Stimulated activated CD8-positive, alpha-beta memory T cell treated with anti-CD3 and anti-CD28 coated beads, Interleukin-15, amount 100 ng/mL, for 4 hours (primary cell): Measurements from ENCODE around the gene OSBPL6.
"Not testable (repeated sequence)": the region's sequence is repeated elsewhere in the genome, so short reads cannot be mapped to it uniquely, and the experiment has no call there.

Experiments
- DNase-seq, 2 donors: peaks; one replicate each; pipeline ENCODE4 v3.0.0-alpha.2; 2020; ENCODE audit warnings: low read depth in 2 of 2

The OSBPL6 gene

GRCh38 chr2:178301649-178302238, 107.4 kb downstream of the OSBPL6 start:
- DNase-seq, result no peak

- no peak for DNase-seq
Measured at GRCh38 chr2:178304333-178304732, 110.0 kb downstream of the OSBPL6 start.

DNA sequence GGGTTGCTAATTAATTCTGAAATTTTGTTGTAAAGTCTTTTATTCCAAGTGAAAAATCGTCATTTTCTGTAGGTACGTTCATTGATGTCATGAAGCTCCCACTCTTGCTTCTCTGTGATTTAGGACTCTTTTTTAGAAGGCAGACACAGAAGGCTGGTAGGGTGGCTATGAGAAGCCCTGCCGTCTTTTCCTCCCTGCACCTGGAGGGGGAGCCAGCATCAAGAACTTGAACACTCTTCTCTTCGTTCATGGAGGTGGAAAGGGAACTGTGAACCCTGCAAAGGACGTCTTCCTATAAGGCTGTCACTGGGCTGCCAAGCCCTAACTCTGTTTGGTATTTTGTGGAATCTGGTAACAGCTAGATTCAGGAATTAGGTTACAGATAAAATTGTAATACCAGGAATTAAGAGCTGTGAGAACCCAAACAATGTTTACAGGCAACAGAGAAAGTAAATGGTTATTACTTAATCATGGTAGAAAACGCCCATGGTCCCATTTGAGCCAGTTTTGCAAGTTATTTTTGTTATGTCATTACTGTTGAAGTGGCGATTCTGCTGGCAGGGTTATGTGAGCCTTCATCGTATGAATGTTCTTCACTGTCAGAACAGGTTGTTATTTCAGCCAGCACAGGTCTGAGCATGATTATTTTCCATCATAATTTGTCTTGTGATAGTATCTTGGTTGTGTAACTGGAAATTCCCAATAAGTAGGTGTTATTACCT, 112.2 kb downstream of the OSBPL6 start:
- DNase-seq, result no peak

- DNase-seq, result no peak
Measured at GRCh38 chr2:178307650-178308049, 113.3 kb downstream of the OSBPL6 start.

DNA sequence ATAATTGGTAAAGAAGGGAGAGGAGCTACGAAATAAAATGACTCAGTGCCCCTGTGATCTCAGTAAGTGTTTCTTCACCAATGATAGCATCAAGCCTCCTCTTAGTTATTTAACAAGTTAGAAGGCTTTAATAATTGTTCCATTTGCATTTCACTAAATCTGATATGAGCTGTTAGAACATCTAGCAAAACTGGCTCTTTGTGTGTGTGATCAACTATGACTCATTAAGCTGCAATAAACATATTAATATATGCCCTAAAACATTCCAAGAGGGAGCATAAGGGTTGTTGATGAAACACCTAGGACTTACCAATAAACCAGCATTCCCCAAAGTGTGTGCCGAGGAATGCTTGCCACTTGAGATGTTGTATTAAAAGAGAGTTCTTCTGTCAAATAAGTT, 115.2 kb downstream of the OSBPL6 start:
- DNase-seq, result no peak

- DNase-seq, result no peak
Measured at GRCh38 chr2:178315078-178315477, 120.8 kb downstream of the OSBPL6 start.

- no peak for DNase-seq
Measured at GRCh38 chr2:178315488-178315948, 121.2 kb downstream of the OSBPL6 start.

DNA sequence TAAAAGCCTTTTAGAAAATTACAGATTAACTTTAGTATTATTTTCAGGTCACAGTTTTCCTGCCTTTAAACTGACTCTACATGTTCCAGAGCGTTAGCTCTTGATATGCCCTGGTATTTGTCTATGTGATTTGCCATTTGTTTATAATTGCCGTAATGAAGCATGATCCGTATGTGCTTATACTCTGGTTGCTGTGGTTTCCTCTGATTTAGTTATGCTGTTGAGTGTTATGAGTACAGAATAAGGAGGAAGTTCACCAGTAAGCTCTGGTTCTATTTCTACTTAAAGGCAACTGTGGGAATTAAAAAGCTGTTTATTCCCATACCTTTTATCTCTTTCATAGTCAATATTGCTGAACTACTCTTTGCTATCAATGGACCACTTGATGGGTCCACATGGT, 123.5 kb downstream of the OSBPL6 start:
- DNase-seq, result no peak

- DNase-seq, result no peak
Measured at GRCh38 chr2:178320011-178320585, 125.8 kb downstream of the OSBPL6 start.

- no peak for DNase-seq
Measured at GRCh38 chr2:178322068-178322467, 127.8 kb downstream of the OSBPL6 start.

- DNase-seq, result not testable (repeated sequence)
Measured at GRCh38 chr2:178323331-178323730, 129.0 kb downstream of the OSBPL6 start.

- DNase-seq, result no peak
Measured at GRCh38 chr2:178324077-178324476, 129.8 kb downstream of the OSBPL6 start.

GRCh38 chr2:178325268-178325667, 131.0 kb downstream of the OSBPL6 start:
- DNase-seq, result no peak

GRCh38 chr2:178327516-178327915, 133.2 kb downstream of the OSBPL6 start:
- no peak for DNase-seq

- DNase-seq, result no peak
Measured at GRCh38 chr2:178328037-178328436, 133.7 kb downstream of the OSBPL6 start.

DNA sequence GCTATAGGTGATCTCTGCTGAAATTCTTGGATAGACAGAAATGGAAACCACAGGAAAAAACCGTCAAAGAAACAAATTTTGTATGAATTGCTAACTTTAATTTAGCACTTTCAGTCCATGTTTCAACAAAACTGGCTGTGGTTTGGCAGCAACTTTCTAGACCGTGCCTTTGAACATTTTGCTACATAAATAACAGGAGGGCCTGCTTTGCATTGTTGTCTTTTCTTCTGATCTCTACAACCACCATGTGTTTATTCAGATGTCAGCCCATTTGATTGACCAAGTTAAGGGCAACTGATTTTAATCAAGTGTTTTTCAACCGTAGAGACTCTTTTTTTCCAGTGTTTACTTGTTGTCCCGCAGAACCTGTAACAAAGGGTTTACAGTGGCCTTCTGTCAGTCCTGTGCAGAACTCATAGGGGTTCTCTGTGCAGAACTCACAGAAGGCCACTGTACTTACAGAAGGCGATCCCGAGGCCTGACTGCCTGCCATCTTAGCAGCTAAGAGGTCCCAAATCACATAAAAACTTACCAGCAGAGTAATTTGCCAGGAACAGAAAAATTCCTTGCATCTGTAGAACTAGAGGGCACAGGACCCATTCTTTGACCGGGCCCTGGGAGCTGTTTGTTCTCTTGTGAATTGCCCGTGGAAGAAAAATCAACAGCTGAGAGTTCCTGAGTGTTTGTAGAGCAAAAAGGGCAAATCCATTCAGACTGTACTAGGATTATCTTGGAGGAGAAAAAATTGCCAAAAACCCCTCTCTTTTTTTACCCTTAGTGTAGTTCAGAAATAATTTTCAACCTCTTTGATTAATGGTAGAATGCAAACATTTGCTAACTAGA, 136.1 kb downstream of the OSBPL6 start:
- DNase-seq, result no peak

- DNase-seq, result no peak
Measured at GRCh38 chr2:178331474-178332432, 137.4 kb downstream of the OSBPL6 start.

DNA sequence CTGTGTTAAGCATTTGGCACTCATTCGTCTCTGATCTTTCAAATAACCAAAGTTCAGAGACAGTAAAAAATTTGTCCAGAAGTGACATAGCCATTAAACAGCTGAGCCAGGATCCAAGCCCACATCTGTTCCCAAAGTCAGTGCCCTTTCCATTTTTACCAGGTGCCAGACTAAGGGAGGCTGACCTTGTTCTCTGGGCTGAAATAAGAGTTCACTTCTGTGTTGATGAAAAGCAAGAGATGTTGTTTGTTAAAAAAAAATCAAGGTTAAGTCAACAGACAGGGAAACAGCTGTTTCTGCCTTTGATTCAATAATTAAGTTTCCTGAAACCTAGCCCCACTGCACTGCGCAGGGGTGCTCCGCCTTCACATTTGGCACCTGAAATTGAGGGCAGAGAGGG, 139.5 kb downstream of the OSBPL6 start:
- DNase-seq, result no peak

- DNase-seq, result no peak
Measured at GRCh38 chr2:178335230-178335629, 140.9 kb downstream of the OSBPL6 start.

DNA sequence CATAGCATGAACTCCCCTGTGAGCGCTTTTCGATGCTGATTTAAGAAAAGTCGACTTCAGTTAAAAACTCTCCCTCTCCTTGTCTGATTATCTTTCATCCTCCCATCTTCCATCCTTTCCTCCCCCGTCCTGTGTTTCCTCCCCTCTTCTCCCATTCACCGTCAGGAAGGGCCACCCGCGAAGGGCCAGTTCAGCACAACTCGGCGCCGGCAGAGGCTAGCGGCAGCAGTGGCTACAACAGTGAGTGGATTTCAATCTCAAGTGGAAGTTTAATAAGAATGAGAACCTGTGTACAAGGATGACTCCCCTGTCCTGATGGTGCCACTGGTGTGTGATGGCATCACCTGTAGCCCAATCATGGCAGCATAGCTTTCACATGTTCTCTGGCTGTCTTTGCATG, 149.8 kb downstream of the OSBPL6 start:
- DNase-seq, result no peak

- DNase-seq, result no peak
Measured at GRCh38 chr2:178345951-178346350, 151.6 kb downstream of the OSBPL6 start.
